Measurements from ENCODE around the gene CNKSR1. TPM values are rescaled to one million over a fixed set of nuclear protein-coding genes. Genes with fewer than 3 reads are reported as not detected.
"Not testable (repeated sequence)": the region's sequence is repeated elsewhere in the genome, so short reads cannot be mapped to it uniquely, and the experiment has no call there.

CNKSR1 gene
- total RNA-seq, 2 donors from 2014 or later: 30.0 to 47.7 TPM

- ATAC-seq (peak; percentile 87), DNase-seq (peak; percentile 86 to 95 (median 92))
- Histone ChIP-seq H3K4me1 (peaks cover 10% of the 10 kb centered on the region), H3K4me3 (peak overlapping the region in 1 of 2 donors; percentile 34), H3K27me3 (no peaks in the 10 kb centered on the region), H3K36me3 (replicated peaks in 1 of 2; ENCODE audit: insufficient read depth in 1 of 2, low read depth in 2 of 2) (no peaks in the 10 kb centered on the region), H3K9me3 (no peaks in the 10 kb centered on the region), H3K27ac (peak overlapping the region; percentile 58 to 76 (median 66))
- 2 to 5% methylated on average over 12 to 47 of the region's 50 CpGs for WGBS, 2 donors
- peak; percentile 43 to 70 (median 70) for TF ChIP-seq POLR2A (IDR thresholded peaks at IDR 0.05)
- TF ChIP-seq CTCF (IDR thresholded peaks at IDR 0.05): no peak
- intact Hi-C loops (cut with DNase I): no loop called here
Observed at GRCh38 chr1:26225033-26225831, 47.9 kb downstream of the CNKSR1 start.

- H3K4me3 ChIP-seq; H3K27me3 ChIP-seq; DNase-seq; H3K9me3 ChIP-seq; ATAC-seq; intact Hi-C loops (cut with DNase I); H3K36me3 ChIP-seq (replicated peaks in 1 of 2; ENCODE audit: insufficient read depth in 1 of 2, low read depth in 2 of 2); H3K27ac ChIP-seq: not testable (repeated sequence)
- peaks cover 19% of the 10 kb centered on the region for H3K4me1 ChIP-seq
- 74 to 80% methylated on average over 2 of the region's 2 CpGs for WGBS, 2 donors
Observed at GRCh38 chr1:26230682-26231081, 53.4 kb downstream of the CNKSR1 start.

GRCh38 chr1:26233903-26234643, 56.8 kb downstream of the CNKSR1 start, which contains the start of gene CEP85:
TSS of gene CEP85 (plus strand) at chr1:26234200. CDS start at chr1:26239784, 5,584 bp downstream.
- ATAC-seq: peak; percentile 97
- H3K4me3 ChIP-seq: peak within 1 kb of the TSS; percentile 38 to 51
- H3K27me3 ChIP-seq: no peaks in the 10 kb centered on the region
- WGBS, 2 donors: 0% methylated on average over 39 to 72 of the region's 73 CpGs
- DNase-seq: peak; percentile 99
- H3K4me1 ChIP-seq: peaks cover 11% of the 10 kb centered on the region
- no peaks in the 10 kb centered on the region for H3K9me3 ChIP-seq
- no peaks in the 10 kb centered on the region for H3K36me3 ChIP-seq (replicated peaks in 1 of 2; ENCODE audit: insufficient read depth in 1 of 2, low read depth in 2 of 2)
- intact Hi-C loops (cut with DNase I): no loop called here
- TF ChIP-seq CTCF (IDR thresholded peaks at IDR 0.05) (peak; percentile 79 to 98 (median 98)), POLR2A (IDR thresholded peaks at IDR 0.05) (peak; percentile 84 to 90 (median 88))
- peak within 1 kb of the TSS; percentile 79 to 95 (median 86) for H3K27ac ChIP-seq

- 1 to 2% methylated on average over 30 of the region's 30 CpGs for WGBS, 2 donors
Observed at GRCh38 chr1:26234644-26235370, 57.5 kb downstream of the CNKSR1 start.

More at GRCh38 chr1:26234644-26235370, 57.5 kb downstream of the CNKSR1 start:
- intact Hi-C loops (cut with DNase I): no loop called here
- no peak for ATAC-seq
- Histone ChIP-seq H3K4me1 (peaks cover 11% of the 10 kb centered on the region), H3K27me3 (no peaks in the 10 kb centered on the region), H3K36me3 (replicated peaks in 1 of 2; ENCODE audit: insufficient read depth in 1 of 2, low read depth in 2 of 2) (no peaks in the 10 kb centered on the region), H3K9me3 (no peaks in the 10 kb centered on the region), H3K27ac (peak overlapping the region; percentile 79 to 95 (median 86)), H3K4me3 (peak overlapping the region; percentile 38 to 51)
- peak in 1 of 4 donors; percentile 23 for DNase-seq
- TF ChIP-seq POLR2A (IDR thresholded peaks at IDR 0.05): no peak
- no peak for TF ChIP-seq CTCF (IDR thresholded peaks at IDR 0.05)
